Hepatic stellate cell (primary cell): ENCODE results near the gene AKR1B15.

ENCODE experiments used
- DNase-seq: peaks from one replicate; pipeline ENCODE4 v3.0.0; 2011; ENCODE audit warnings: low spot score

The AKR1B15 gene

GRCh38 chr7:134618756-134619530, 70.0 kb downstream of the AKR1B15 start:
- DNase-seq, result no peak

GRCh38 chr7:134619627-134620331, 70.9 kb downstream of the AKR1B15 start:
- peak; percentile 34 for DNase-seq

- no peak for DNase-seq
These were observed 73.5 kb downstream of the AKR1B15 start for GRCh38 chr7:134622303-134622995.

GRCh38 chr7:134623193-134623592, 74.3 kb downstream of the AKR1B15 start:
- no peak for DNase-seq

- no peak for DNase-seq
These were observed 76.6 kb downstream of the AKR1B15 start for GRCh38 chr7:134625550-134625949.

GRCh38 chr7:134627109-134627774, 78.3 kb downstream of the AKR1B15 start:
- DNase-seq, result no peak

GRCh38 chr7:134627775-134628153, 78.9 kb downstream of the AKR1B15 start:
- DNase-seq, result no peak

- DNase-seq, result no peak
These were observed 80.5 kb downstream of the AKR1B15 start for GRCh38 chr7:134629445-134629844.
